Panc1 (cell line): ENCODE results near the gene NDUFAF2. TPM values are rescaled to one million over a fixed set of nuclear protein-coding genes. Genes with fewer than 3 reads are reported as not detected.

Experiments
- ATAC-seq: fragments of 200-7000 bp; cut with Tn5 transposase; 2 replicates; pipeline ENCODE4 v1.9.1; 2020; ENCODE audit warnings: mild to moderate bottlenecking, moderate library complexity
- BruUV-seq: library from RNA; stranded (reverse); fragments of 400-500 nt; replicated peaks from 2 replicates; lab custom pipeline; 2021; lab: Mats Ljungman, UMichigan
- CTCF ChIA-PET: fragments of 300-600 bp; sonication (Branson Sonifier 250); formaldehyde crosslinking; loops from one replicate; lab custom pipeline; 2022; ENCODE audit warnings: antibody characterized with exemption; lab: Charles Lee
- POLR2A ChIA-PET: fragments of 300-600 bp; sonication (Branson Sonifier 250); formaldehyde crosslinking; loops from one replicate; lab custom pipeline; 2022; ENCODE audit warnings: antibody characterized with exemption; lab: Charles Lee
- DNase-seq: peaks from one replicate; pipeline ENCODE4 v3.0.0-alpha.2; 2010; ENCODE audit warnings: low read depth, low spot score
- H3K27ac ChIP-seq: 2 replicates; pipeline ENCODE4 v1.5.1; 2011; ENCODE audit warnings: mild to moderate bottlenecking, low read length, inconsistent platforms
- H3K27me3 ChIP-seq: fragments of 200-500 bp; sonication (Bioruptor generic); 2 replicates; pipeline ENCODE4 v1.6.0; 2014; ENCODE audit warnings: low read length, inconsistent platforms; ENCODE audit not compliant: control insufficient read depth, insufficient read depth
- H3K36me3 ChIP-seq: fragments of 200-500 bp; sonication (Bioruptor generic); 2 replicates; pipeline ENCODE4 v1.5.1; 2014; ENCODE audit warnings: inconsistent platforms, mild to moderate bottlenecking, low read length, moderate library complexity; ENCODE audit not compliant: control insufficient read depth, insufficient read depth
- H3K4me1 ChIP-seq: 2 replicates; pipeline ENCODE4 v1.5.1; 2011; ENCODE audit warnings: inconsistent platforms, mild to moderate bottlenecking, low read length, moderate library complexity; ENCODE audit not compliant: control insufficient read depth, insufficient read depth
- H3K4me3 ChIP-seq, 2 experiments: 2 replicates each; pipeline ENCODE4 v1.5.1; 2011 to 2012; ENCODE audit warnings: low read depth in 2 of 2, low read length in 2 of 2, mild to moderate bottlenecking in 2 of 2, inconsistent platforms in 1 of 2, moderate library complexity in 1 of 2
- H3K9me3 ChIP-seq: fragments of 200-500 bp; sonication (Bioruptor generic); 2 replicates; pipeline ENCODE4 v1.5.1; 2014; ENCODE audit warnings: low read depth, mild to moderate bottlenecking, inconsistent platforms, low read length, moderate library complexity; ENCODE audit not compliant: control insufficient read depth, insufficient read depth
- CTCF ChIP-seq: fragments of 450-650 bp; IDR thresholded peaks from 2 replicates; pipeline ENCODE4 v1.5.1; 2017; ENCODE audit warnings: mild to moderate bottlenecking
- POLR2AphosphoS5 ChIP-seq: IDR thresholded peaks from 2 replicates; pipeline ENCODE4 v1.6.1; 2012; ENCODE audit warnings: mild to moderate bottlenecking, low read depth, low read length, moderate library complexity
- REST ChIP-seq, 2 experiments: IDR thresholded peaks; 2 replicates each; pipeline ENCODE4 v1.6.1; 2011 to 2012; ENCODE audit warnings: low read depth in 2 of 2, control low read depth in 1 of 2, low read length in 1 of 2, mild to moderate bottlenecking in 1 of 2, moderate library complexity in 1 of 2; ENCODE audit not compliant: insufficient read depth in 1 of 2
- SIN3A ChIP-seq: IDR thresholded peaks from 2 replicates; pipeline ENCODE4 v1.6.1; 2012; ENCODE audit warnings: low read depth, mild to moderate bottlenecking, low read length, moderate library complexity, borderline replicate concordance; ENCODE audit not compliant: insufficient read depth
- TCF7L2 ChIP-seq: IDR thresholded peaks from 2 replicates; pipeline ENCODE4 v1.6.1; 2011; ENCODE audit warnings: mild to moderate bottlenecking, low read depth, low read length, inconsistent platforms
- in situ Hi-C: cut with HindIII; loops from 2 replicates; pipeline ENCODE4 v1.10.0; 2016; ENCODE audit warnings: low sequenced_read_pairs, low pct_unique_long_range_greater_than_20kb
- intact Hi-C: fragments of 100-400 bp; cut with micrococcal nuclease; formaldehyde crosslinking; loops from one replicate; pipeline ENCODE4 v1.10.0; 2022; ENCODE audit not compliant: unreplicated experiment
- total RNA-seq: library from RNA; stranded (reverse); gene quantifications from one replicate; pipeline ENCODE4 v1.2.1, GENCODE V29; 2021; ENCODE audit not compliant: unreplicated experiment

NDUFAF2 gene
- total RNA-seq, 1 experiment from 2014 or later: 41.6 TPM

GRCh38 chr5:61085885-61086284, 140.9 kb downstream of the NDUFAF2 start:
- DNase-seq: no peak
- Histone ChIP-seq H3K9me3 (no peaks in the 10 kb centered on the region), H3K4me1 (no peaks in the 10 kb centered on the region), H3K27ac (no peak overlapping the region), H3K27me3 (no peaks in the 10 kb centered on the region), H3K4me3 (no peak overlapping the region), H3K36me3 (no peaks in the 10 kb centered on the region)
- TF ChIP-seq CTCF (no peak), TCF7L2 (no peak), POLR2AphosphoS5 (no peak), REST (IDR thresholded peaks at IDR 0.05; ENCODE audit: insufficient read depth in 1 of 2, low read depth in 2 of 2, low read length in 1 of 2) (no peak), SIN3A (no peak)
- in situ Hi-C loops (no loop called here), intact Hi-C loops (no loop called here)
- ATAC-seq: no peak
- CTCF ChIA-PET: no interaction called here
- POLR2A ChIA-PET: interaction anchor here (0.6 kb wide), 1 partner anchor 39 kb away, joined by 3 read pairs; no protein-coding TSS in a partner anchor
- no TSS peak for BruUV-seq

GRCh38 chr5:61087921-61088320, 142.9 kb downstream of the NDUFAF2 start:
- no peak for TF ChIP-seq CTCF
- no peak for TF ChIP-seq POLR2AphosphoS5
- CTCF ChIA-PET: no interaction called here
- no peaks in the 10 kb centered on the region for H3K4me1 ChIP-seq
- POLR2A ChIA-PET: no interaction called here
- DNase-seq: no peak
- H3K36me3 ChIP-seq: no peaks in the 10 kb centered on the region
- no peaks in the 10 kb centered on the region for H3K27me3 ChIP-seq
- H3K9me3 ChIP-seq: no peaks in the 10 kb centered on the region
- in situ Hi-C loops (no loop called here), intact Hi-C loops (no loop called here)
- H3K4me3 ChIP-seq: no peak overlapping the region
- no peak for ATAC-seq
- no peak overlapping the region for H3K27ac ChIP-seq
- no TSS peak for BruUV-seq

GRCh38 chr5:61089351-61089750, 144.3 kb downstream of the NDUFAF2 start:
- CTCF ChIA-PET: no interaction called here
- BruUV-seq: no TSS peak
- DNase-seq: no peak

More at GRCh38 chr5:61089351-61089750, 144.3 kb downstream of the NDUFAF2 start:
- Histone ChIP-seq H3K36me3 (no peaks in the 10 kb centered on the region), H3K4me1 (no peaks in the 10 kb centered on the region), H3K27me3 (no peaks in the 10 kb centered on the region), H3K27ac (no peak overlapping the region), H3K4me3 (no peak overlapping the region), H3K9me3 (no peaks in the 10 kb centered on the region)
- no peak for TF ChIP-seq SIN3A
- no peak for TF ChIP-seq CTCF
- no peak for TF ChIP-seq REST (IDR thresholded peaks at IDR 0.05; ENCODE audit: insufficient read depth in 1 of 2, low read depth in 2 of 2, low read length in 1 of 2)
- TF ChIP-seq TCF7L2: no peak
- no peak for TF ChIP-seq POLR2AphosphoS5
- in situ Hi-C loops: no loop called here
- intact Hi-C loops: no loop called here
- POLR2A ChIA-PET: no interaction called here
- no peak for ATAC-seq
